Astrocyte (in vitro differentiated cells and primary cell): Measurements from ENCODE around the gene ADARB2. TPM values are rescaled to one million over a fixed set of nuclear protein-coding genes. Genes with fewer than 3 reads are reported as not detected.

Experiments
- DNase-seq: peaks from one replicate; pipeline ENCODE4 v3.0.0-alpha.2; 2010; ENCODE audit warnings: low read depth
- FAIRE-seq: peaks from 2 replicates; lab custom pipeline; 2011; peaks lifted over from hg19 to GRCh38; lab: Jason Lieb, UNC
- H2AFZ ChIP-seq: 2 replicates; pipeline ENCODE4 v1.6.0; 2012; ENCODE audit warnings: low read depth, low read length, inconsistent platforms
- H3K27ac ChIP-seq: 2 replicates; pipeline ENCODE4 v1.5.1; 2011; ENCODE audit warnings: low read depth, low read length, inconsistent platforms
- H3K27me3 ChIP-seq: 2 replicates; pipeline ENCODE4 v1.6.0; 2011; ENCODE audit warnings: low read length, inconsistent platforms; ENCODE audit not compliant: insufficient read depth
- H3K36me3 ChIP-seq: 2 replicates; pipeline ENCODE4 v1.5.1; 2011; ENCODE audit warnings: low read length, inconsistent platforms; ENCODE audit not compliant: insufficient read depth
- H3K4me1 ChIP-seq: 2 replicates; pipeline ENCODE4 v1.5.1; 2011; ENCODE audit warnings: low read length, inconsistent platforms; ENCODE audit not compliant: insufficient read depth
- H3K4me2 ChIP-seq: 2 replicates; pipeline ENCODE4 v1.6.0; 2012; ENCODE audit warnings: low read length, inconsistent platforms
- H3K4me3 ChIP-seq: 2 replicates; pipeline ENCODE4 v1.5.1; 2011; ENCODE audit warnings: low read depth, mild to moderate bottlenecking, low read length, inconsistent platforms; ENCODE audit not compliant: insufficient read depth
- H3K79me2 ChIP-seq: 2 replicates; pipeline ENCODE4 v1.6.0; 2012; ENCODE audit warnings: mild to moderate bottlenecking, low read length, inconsistent platforms; ENCODE audit not compliant: insufficient read depth
- H3K9ac ChIP-seq: 2 replicates; pipeline ENCODE4 v1.6.0; 2012; ENCODE audit warnings: mild to moderate bottlenecking, low read length, inconsistent platforms
- H3K9me3 ChIP-seq: 2 replicates; pipeline ENCODE4 v1.5.1; 2012; ENCODE audit warnings: low read depth, mild to moderate bottlenecking, low read length, inconsistent platforms; ENCODE audit not compliant: insufficient read depth
- H4K20me1 ChIP-seq: 2 replicates; pipeline ENCODE4 v1.6.0; 2012; ENCODE audit warnings: low read length, inconsistent platforms; ENCODE audit not compliant: insufficient read depth
- H3K27ac Mint-ChIP-seq: one replicate; pipeline ENCODE4 v1.8.0; 2021; ENCODE audit warnings: mild to moderate bottlenecking, mixed read lengths; ENCODE audit not compliant: unreplicated experiment
- H3K27me3 Mint-ChIP-seq: one replicate; pipeline ENCODE4 v1.8.0; 2021; ENCODE audit warnings: low read depth, mixed read lengths; ENCODE audit not compliant: unreplicated experiment
- H3K36me3 Mint-ChIP-seq: one replicate; pipeline ENCODE4 v1.8.0; 2021; ENCODE audit warnings: low read depth, mixed read lengths; ENCODE audit not compliant: unreplicated experiment
- H3K4me1 Mint-ChIP-seq: one replicate; pipeline ENCODE4 v1.8.0; 2021; ENCODE audit warnings: low read depth, mixed read lengths; ENCODE audit not compliant: unreplicated experiment
- H3K4me3 Mint-ChIP-seq: one replicate; pipeline ENCODE4 v1.8.0; 2021; ENCODE audit warnings: mild to moderate bottlenecking, moderate library complexity, mixed read lengths; ENCODE audit not compliant: unreplicated experiment
- H3K9me3 Mint-ChIP-seq: one replicate; pipeline ENCODE4 v1.8.0; 2021; ENCODE audit warnings: mild to moderate bottlenecking, mixed read lengths; ENCODE audit not compliant: unreplicated experiment
- EZH2 ChIP-seq: IDR thresholded peaks from 2 replicates; pipeline ENCODE4 v1.6.1; 2012; ENCODE audit warnings: mild to moderate bottlenecking, low read length, inconsistent platforms; ENCODE audit not compliant: insufficient read depth
- total RNA-seq: library from RNA; stranded (reverse); gene quantifications from 2 replicates; pipeline ENCODE4 v1.2.1, GENCODE V29; 2021
- TF ChIP-seq, protein P1 (sequence below): IDR thresholded peaks from 2 replicates; pipeline ENCODE4 v1.5.1; 2011; ENCODE audit warnings: low read depth, mild to moderate bottlenecking, inconsistent platforms, low read length, moderate library complexity; ENCODE audit not compliant: insufficient read depth

ADARB2 gene
- total RNA-seq, 1 donor from 2014 or later: 0.18 TPM

DNA sequence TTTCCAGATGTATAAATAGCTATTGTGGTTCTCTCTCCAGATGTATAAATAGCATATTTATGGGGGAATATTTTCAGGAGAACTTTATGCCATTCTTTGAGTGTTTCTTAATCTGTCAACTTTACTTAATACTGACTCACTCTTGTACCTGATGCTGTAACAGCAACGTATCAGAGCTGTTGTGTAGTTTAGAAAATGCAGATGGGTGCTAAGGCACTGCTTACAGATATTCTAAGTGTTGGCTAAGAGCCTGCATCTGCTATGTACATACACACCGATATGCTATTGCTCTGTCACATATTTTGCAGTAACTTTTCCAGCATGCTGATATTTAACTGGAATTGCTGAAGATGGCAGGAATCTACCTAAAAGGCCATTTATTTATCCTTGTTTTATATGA is 609.2 kb downstream of the ADARB2 start:
- FAIRE-seq (no peak), DNase-seq (no peak)
- no peaks in the 10 kb centered on the region for H3K4me1 Mint-ChIP-seq
- Histone ChIP-seq H3K27ac (no peak overlapping the region), H3K79me2 (no peaks in the 10 kb centered on the region), H3K4me2 (no peak overlapping the region), H3K4me3 (no peak overlapping the region), H3K9ac (no peak overlapping the region), H2AFZ (no peak overlapping the region), H3K27me3 (no peaks in the 10 kb centered on the region), H3K4me1 (no peaks in the 10 kb centered on the region), H4K20me1 (peaks cover 33% of the 10 kb centered on the region), H3K9me3 (no peaks in the 10 kb centered on the region), H3K36me3 (peaks cover 34% of the 10 kb centered on the region)
- no peak for TF ChIP-seq EZH2
- TF ChIP-seq, protein P1, sequence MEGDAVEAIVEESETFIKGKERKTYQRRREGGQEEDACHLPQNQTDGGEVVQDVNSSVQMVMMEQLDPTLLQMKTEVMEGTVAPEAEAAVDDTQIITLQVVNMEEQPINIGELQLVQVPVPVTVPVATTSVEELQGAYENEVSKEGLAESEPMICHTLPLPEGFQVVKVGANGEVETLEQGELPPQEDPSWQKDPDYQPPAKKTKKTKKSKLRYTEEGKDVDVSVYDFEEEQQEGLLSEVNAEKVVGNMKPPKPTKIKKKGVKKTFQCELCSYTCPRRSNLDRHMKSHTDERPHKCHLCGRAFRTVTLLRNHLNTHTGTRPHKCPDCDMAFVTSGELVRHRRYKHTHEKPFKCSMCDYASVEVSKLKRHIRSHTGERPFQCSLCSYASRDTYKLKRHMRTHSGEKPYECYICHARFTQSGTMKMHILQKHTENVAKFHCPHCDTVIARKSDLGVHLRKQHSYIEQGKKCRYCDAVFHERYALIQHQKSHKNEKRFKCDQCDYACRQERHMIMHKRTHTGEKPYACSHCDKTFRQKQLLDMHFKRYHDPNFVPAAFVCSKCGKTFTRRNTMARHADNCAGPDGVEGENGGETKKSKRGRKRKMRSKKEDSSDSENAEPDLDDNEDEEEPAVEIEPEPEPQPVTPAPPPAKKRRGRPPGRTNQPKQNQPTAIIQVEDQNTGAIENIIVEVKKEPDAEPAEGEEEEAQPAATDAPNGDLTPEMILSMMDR: no peak
- H3K4me3 Mint-ChIP-seq: no peak overlapping the region
- H3K27me3 Mint-ChIP-seq: no peaks in the 10 kb centered on the region
- no peak overlapping the region for H3K27ac Mint-ChIP-seq
- peaks cover 37% of the 10 kb centered on the region for H3K36me3 Mint-ChIP-seq
- H3K9me3 Mint-ChIP-seq: no peaks in the 10 kb centered on the region

DNA sequence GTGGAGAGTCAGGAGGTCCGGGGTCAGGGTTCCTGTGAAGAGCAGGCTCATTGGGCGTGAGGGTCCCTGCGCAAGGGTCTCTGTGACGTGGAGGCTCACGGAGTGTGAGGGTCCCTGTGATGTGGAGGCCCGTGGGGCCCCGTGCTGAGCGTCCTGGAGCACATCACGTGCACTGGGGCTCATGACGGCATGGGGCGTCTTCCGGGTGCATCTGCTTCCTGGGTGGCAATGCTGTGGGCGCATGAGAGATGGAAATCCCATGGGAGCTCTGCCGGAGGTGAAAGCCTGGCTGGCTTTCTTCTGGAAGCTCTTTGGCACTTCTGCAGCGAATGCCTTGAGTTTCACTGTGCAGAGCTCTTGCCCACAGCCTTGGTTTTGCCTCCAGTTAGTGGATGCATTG is 609.7 kb downstream of the ADARB2 start:
- Histone ChIP-seq H3K4me1 (no peaks in the 10 kb centered on the region), H3K4me3 (no peak overlapping the region), H3K36me3 (peaks cover 34% of the 10 kb centered on the region), H2AFZ (no peak overlapping the region), H3K27ac (no peak overlapping the region), H3K27me3 (no peaks in the 10 kb centered on the region), H3K9ac (no peak overlapping the region), H3K79me2 (no peaks in the 10 kb centered on the region), H3K9me3 (no peaks in the 10 kb centered on the region), H3K4me2 (no peak overlapping the region), H4K20me1 (peaks cover 33% of the 10 kb centered on the region)
- Mint-ChIP-seq H3K27me3 (no peaks in the 10 kb centered on the region), H3K27ac (no peak overlapping the region), H3K4me1 (no peaks in the 10 kb centered on the region), H3K9me3 (no peaks in the 10 kb centered on the region), H3K36me3 (peaks cover 37% of the 10 kb centered on the region), H3K4me3 (no peak overlapping the region)
- no peak for FAIRE-seq
- no peak for DNase-seq
- no peak for TF ChIP-seq EZH2
- TF ChIP-seq, protein P1: no peak
